Psoas muscle (tissue), 8 donors: Measurements from ENCODE around the gene SGK1. TPM values are rescaled to one million over a fixed set of nuclear protein-coding genes. Genes with fewer than 3 reads are reported as not detected.

Experiments
- ATAC-seq, 4 donors: fragments of 200-7000 bp; cut with Tn5 transposase; one replicate each; pipeline ENCODE4 v1.9.1; 2020; ENCODE audit warnings: moderate library complexity in 3 of 4, mild to moderate bottlenecking in 2 of 4
- DNase-seq, 2 donors: peaks; one replicate each; pipeline ENCODE4 v3.0.0-alpha.2; 2020
- H3K27ac ChIP-seq: fragments of 200-600 bp; one replicate; pipeline ENCODE4 v1.8.0; 2022
- H3K27me3 ChIP-seq, 3 donors: fragments of 200-600 bp in 1 of 3; one replicate each; pipeline versions ENCODE4 v1.6.1 to v1.8.0; 2013 to 2022; ENCODE audit warnings: low read length in 2 of 3, mild to moderate bottlenecking in 2 of 3, moderate library complexity in 1 of 3; ENCODE audit not compliant: insufficient read depth in 3 of 3
- H3K36me3 ChIP-seq, 2 donors: fragments of 200-600 bp in 1 of 2; one replicate each; pipeline versions ENCODE4 v1.6.1 to v1.8.0; 2013 to 2022; ENCODE audit warnings: low read depth in 1 of 2, mild to moderate bottlenecking in 1 of 2, moderate library complexity in 1 of 2; ENCODE audit not compliant: insufficient read depth in 1 of 2
- H3K4me1 ChIP-seq: fragments of 200-600 bp; one replicate; pipeline ENCODE4 v1.8.0; 2022
- H3K4me3 ChIP-seq: fragments of 200-600 bp; one replicate; pipeline ENCODE4 v1.8.0; 2022; ENCODE audit warnings: mild to moderate bottlenecking
- H3K9me3 ChIP-seq: fragments of 200-600 bp; one replicate; pipeline ENCODE4 v1.8.0; 2022
- CTCF ChIP-seq: fragments of 200-600 bp; IDR thresholded peaks from one replicate; pipeline ENCODE4 v1.8.0; 2022; ENCODE audit warnings: antibody characterized with exemption
- WGBS, 3 donors: extraction: QIAGEN DNeasy Blood & Tissue Kit; methylation state at CpG; one replicate each; pipeline versions ENCODE4 v1.1.6 to v1.1.7; 2013; 5-methylcytosine and 5-hydroxymethylcytosine counted together
- intact Hi-C, 2 donors: fragments of 100-400 bp; cut with DNase I; formaldehyde crosslinking; loops; one replicate each; pipeline versions ENCODE4 v1.11.0 to v1.14.2; 2022
- polyA plus RNA-seq, 3 donors: library from polyadenylated mRNA; stranded (reverse); fragments of 200-250 nt; gene quantifications; one replicate each; pipeline ENCODE4 v1.2.3, GENCODE V29; 2013
- total RNA-seq, 4 donors: library from RNA; stranded (reverse); fragmentation: NEBNext Ultra II Directional in 2 of 4; extraction: Animal tissue kit (Norgen Biotek cat#: 25700) in 2 of 4; gene quantifications; one replicate each; pipeline versions ENCODE4 v1.2.1 to v1.2.4, GENCODE V29; 2021 to 2023
- donor health status: healthy with polysubstance abuse.
- donor health status: DM: no; HTN: no; CAD: no; lungs with moderate emphysema.
- donor health status: Bipolar disorder and iron deficiency.
- donor health status: healthy.
- donor health status: DM: yes; HTN: yes; CAD: no.
- donor health status: DM: no; HTN: no; CAD: no.
- donor health status: DM: no; HTN: no; CAD: no.
- donor health status: DM: yes; HTN: yes; CAD: no.

The SGK1 gene
- total and polyA plus RNA-seq, 7 donors = 34.4 to 125 (median 64.1) TPM

- no peak for TF ChIP-seq CTCF
- Histone ChIP-seq H3K4me3 (no peak overlapping the region), H3K4me1 (peaks cover 11% of the 10 kb centered on the region), H3K36me3 (no peaks in the 10 kb centered on the region), H3K27ac (no peak overlapping the region), H3K9me3 (no peaks in the 10 kb centered on the region), H3K27me3 (no peaks in the 10 kb centered on the region)
- ATAC-seq = no peak
- intact Hi-C loops = no loop called here
- 98 to 100% (median 99%) methylated on average over 2 of the region's 2 CpGs for WGBS, 3 donors
- no peak for DNase-seq
These were observed 1.9 kb downstream of the SGK1 start for GRCh38 chr6:134315974-134316441.

GRCh38 chr6:134315189-134315588 lies 2.7 kb downstream of the SGK1 start:
- H3K36me3 ChIP-seq = no peaks in the 10 kb centered on the region
- H3K4me3 ChIP-seq = no peak overlapping the region
- DNase-seq = no peak
- no peak for TF ChIP-seq CTCF
- H3K9me3 ChIP-seq = no peaks in the 10 kb centered on the region
- peaks cover 11% of the 10 kb centered on the region for H3K4me1 ChIP-seq
- H3K27me3 ChIP-seq = no peaks in the 10 kb centered on the region
- 96 to 100% (median 100%) methylated on average over 1 of the region's 1 CpG for WGBS, 3 donors
- intact Hi-C loops = no loop called here
- ATAC-seq = no peak
- no peak overlapping the region for H3K27ac ChIP-seq

- intact Hi-C loops = no loop called here
- H3K27ac ChIP-seq = no peak overlapping the region
- H3K27me3 ChIP-seq = no peaks in the 10 kb centered on the region
- H3K9me3 ChIP-seq = no peaks in the 10 kb centered on the region
- no peaks in the 10 kb centered on the region for H3K36me3 ChIP-seq
- WGBS, 3 donors = 92 to 94% (median 93%) methylated on average over 4 of the region's 4 CpGs
- no peak for TF ChIP-seq CTCF
- H3K4me3 ChIP-seq = no peak overlapping the region
- no peak for ATAC-seq
- H3K4me1 ChIP-seq = peaks cover 11% of the 10 kb centered on the region
- DNase-seq = no peak
These were observed 3.7 kb downstream of the SGK1 start for GRCh38 chr6:134314006-134314821.

- Histone ChIP-seq H3K27me3 (no peaks in the 10 kb centered on the region), H3K4me3 (no peak overlapping the region), H3K9me3 (no peaks in the 10 kb centered on the region), H3K4me1 (no peaks in the 10 kb centered on the region), H3K27ac (no peak overlapping the region), H3K36me3 (no peaks in the 10 kb centered on the region)
- intact Hi-C loops = no loop called here
- DNase-seq = no peak
- no peak for TF ChIP-seq CTCF
- 81 to 85% (median 83%) methylated on average over 7 of the region's 7 CpGs for WGBS, 3 donors
- no peak for ATAC-seq
These were observed 5.8 kb downstream of the SGK1 start for GRCh38 chr6:134312038-134312660.
